C4-2B (cell line): ENCODE data around the gene CACNA2D3.

Experiments
- H3K27ac ChIP-seq: fragments of 450-650 bp; 2 replicates; pipeline ENCODE4 v1.5.1; 2017
- CTCF ChIP-seq: fragments of 450-650 bp; conservative IDR thresholded peaks from 2 replicates; pipeline ENCODE4 v1.5.1; 2017; ENCODE audit warnings: mild to moderate bottlenecking
- ZFX ChIP-seq: fragments of 450-650 bp; IDR thresholded peaks from 2 replicates; pipeline ENCODE4 v1.6.1; 2017

The CACNA2D3 gene

GRCh38 chr3:54121414-54122323 lies 683 bp upstream of the CACNA2D3 start:
- TF ChIP-seq CTCF (no peak), ZFX (no peak)
- no peak overlapping the region for H3K27ac ChIP-seq

- no peak overlapping the region for H3K27ac ChIP-seq
- TF ChIP-seq ZFX (no peak), CTCF (no peak)
These were observed 837 bp downstream of the CACNA2D3 start for GRCh38 chr3:54123003-54123775.

GRCh38 chr3:54123776-54124196 lies 1.4 kb downstream of the CACNA2D3 start:
- H3K27ac ChIP-seq: no peak overlapping the region
- TF ChIP-seq ZFX: no peak
- no peak for TF ChIP-seq CTCF

GRCh38 chr3:54125300-54125699 lies 2.9 kb downstream of the CACNA2D3 start:
- TF ChIP-seq ZFX (no peak), CTCF (no peak)
- no peak overlapping the region for H3K27ac ChIP-seq

- no peak overlapping the region for H3K27ac ChIP-seq
- no peak for TF ChIP-seq CTCF
- no peak for TF ChIP-seq ZFX
These were observed 4.2 kb downstream of the CACNA2D3 start for GRCh38 chr3:54126551-54126950.

GRCh38 chr3:54127499-54128056 lies 5.2 kb downstream of the CACNA2D3 start:
- H3K27ac ChIP-seq: no peak overlapping the region
- TF ChIP-seq CTCF (no peak), ZFX (no peak)
